Measurements from ENCODE around the gene UCHL1.

- TF ChIP-seq TAF1 (IDR thresholded peaks at IDR 0.05; ENCODE audit: low read depth) = no peak
- no peak for TF ChIP-seq REST (IDR thresholded peaks at IDR 0.05; ENCODE audit: borderline replicate concordance)
- TF ChIP-seq SMC3 (conservative IDR thresholded peaks at IDR 0.05; ENCODE audit: poor library complexity) = no peak
Observed at GRCh38 chr4:41268721-41269517, 12.2 kb downstream of the UCHL1 start.
